AG08395 (cell line): Measurements from ENCODE around the gene ZNF738.

Experiments
- DNase-seq: peaks from one replicate; pipeline ENCODE4 v3.0.0; 2012; ENCODE audit warnings: mixed read lengths, low spot score

ZNF738 gene

GRCh38 chr19:21423057-21424041, 64.5 kb downstream of the ZNF738 start:
- DNase-seq, result no peak
